Esophagus muscularis mucosa (tissue), 4 donors: ENCODE measurements around the gene GP1BA. TPM values are rescaled to one million over a fixed set of nuclear protein-coding genes. Genes with fewer than 3 reads are reported as not detected.

Source experiments
- DNase-seq: peaks from one replicate; pipeline ENCODE4 v3.0.0-alpha.2; 2017; ENCODE audit errors: extremely low spot score
- H3K27ac ChIP-seq, 4 donors: fragments of 200-600 bp; sonication (generic); replicated peaks in 1 of 4; 1 replicate in 3 of 4; 2 replicates in 1 of 4; pipeline ENCODE4 v1.5.1; 2016 to 2019; ENCODE audit warnings: mild to moderate bottlenecking in 1 of 4
- H3K27me3 ChIP-seq, 4 donors: fragments of 200-600 bp; sonication (generic); one replicate each; pipeline versions ENCODE4 v1.5.1 to v1.6.0; 2016 to 2019
- H3K36me3 ChIP-seq, 4 donors: fragments of 200-600 bp; sonication (generic); one replicate each; pipeline ENCODE4 v1.5.1; 2016 to 2019
- H3K4me1 ChIP-seq, 4 donors: fragments of 200-600 bp; sonication (generic); one replicate each; pipeline ENCODE4 v1.5.1; 2016 to 2019
- H3K4me3 ChIP-seq, 4 donors: fragments of 200-600 bp; sonication (generic); 1 replicate in 2 of 4; 2 replicates in 2 of 4; pipeline ENCODE4 v1.5.1; 2016 to 2019; ENCODE audit warnings: mild to moderate bottlenecking in 4 of 4, moderate library complexity in 1 of 4
- H3K9me3 ChIP-seq, 4 donors: fragments of 200-600 bp; sonication (generic); 1 replicate in 3 of 4; 2 replicates in 1 of 4; pipeline ENCODE4 v1.5.1; 2016 to 2019
- CTCF ChIP-seq, 3 experiments: fragments of 200-600 bp in 2 of 3; fragments of 450-650 bp in 1 of 3; sonication (generic) in 2 of 3; IDR thresholded peaks; one replicate each; pipeline ENCODE4 v1.5.1; 2017 to 2019; ENCODE audit warnings: antibody characterized with exemption in 3 of 3, mild to moderate bottlenecking in 2 of 3, moderate library complexity in 1 of 3
- EP300 ChIP-seq: sonication (generic); formaldehyde crosslinking; IDR thresholded peaks from one replicate; pipeline ENCODE4 v1.6.1; 2017; ENCODE audit warnings: antibody characterized with exemption
- POLR2A ChIP-seq: fragments of 450-650 bp; IDR thresholded peaks from one replicate; pipeline ENCODE4 v1.6.1; 2017; ENCODE audit warnings: antibody characterized with exemption, moderate library complexity, mild to moderate bottlenecking, low read depth
- POLR2AphosphoS5 ChIP-seq, 2 donors: sonication (generic); formaldehyde crosslinking; IDR thresholded peaks; one replicate each; pipeline ENCODE4 v1.6.1; 2017; ENCODE audit warnings: antibody characterized with exemption in 2 of 2
- WGBS: methylation state at CpG from one replicate; pipeline ENCODE4 v1.1.5; 2018; 5-methylcytosine and 5-hydroxymethylcytosine counted together
- intact Hi-C: fragments of 100-400 bp; cut with DNase I; formaldehyde crosslinking; loops from one replicate; pipeline ENCODE4 v1.15.1; 2023
- small RNA-seq, 3 donors: library from RNA; depleted of rRNA; stranded (forward); fragments of <200 nt; gene quantifications; one replicate each; pipeline ENCODE3, GENCODE V24; 2016
- total RNA-seq, 4 donors: library from RNA; depleted of rRNA; stranded (reverse); fragments of >200 nt; gene quantifications; one replicate each; pipeline versions ENCODE4 v1.1.0 to v1.2.1, GENCODE V29; 2016

Gene GP1BA
- total RNA-seq, 4 donors from 2014 or later: 0.33 TPM; not detected in 3

DNA sequence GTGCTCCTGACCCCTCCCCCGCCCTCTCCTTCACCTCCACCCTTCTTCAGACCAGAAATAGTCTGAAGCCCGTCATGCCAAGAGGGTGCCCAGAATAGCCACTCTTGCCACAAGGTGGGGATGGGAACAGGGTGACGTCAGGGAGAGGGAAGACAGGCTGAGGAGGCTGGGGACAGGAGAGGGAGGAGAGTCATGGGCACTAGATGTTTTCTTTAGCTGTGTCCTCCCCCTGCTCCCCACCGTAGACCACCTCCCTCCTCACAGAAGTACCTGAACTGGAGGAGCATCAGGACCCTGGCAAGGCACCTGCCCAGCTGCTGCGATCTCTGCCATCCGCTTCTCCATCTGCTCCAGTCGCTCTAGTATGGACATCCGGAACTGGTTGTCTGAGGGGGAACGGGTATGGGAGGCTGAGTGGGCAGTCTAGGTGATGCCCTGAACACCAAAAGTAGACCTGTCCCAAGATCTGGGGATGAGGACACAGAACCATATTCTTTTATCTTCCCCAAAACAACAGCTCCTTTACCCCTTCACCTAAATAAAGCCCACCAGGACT lies 42.1 kb downstream of the GP1BA start:
- TF ChIP-seq POLR2AphosphoS5 (IDR thresholded peaks at IDR 0.05) (no peak), EP300 (no peak), CTCF (IDR thresholded peaks at IDR 0.05) (no peak), POLR2A (no peak)
- no peak for DNase-seq
- Histone ChIP-seq H3K27me3 (no peaks in the 10 kb centered on the region), H3K9me3 (no peaks in the 10 kb centered on the region), H3K4me1 (peaks cover 18 to 28% (median 22%) of the 10 kb centered on the region in 4 donors), H3K4me3 (no peak overlapping the region), H3K27ac (peak overlapping the region; percentile 8 to 97 (median 44)), H3K36me3 (peaks cover 62 to 92% (median 83%) of the 10 kb centered on the region in 4 donors)
- intact Hi-C loops: no loop called here
- 78% methylated on average over 8 of the region's 9 CpGs for WGBS

- H3K36me3 ChIP-seq: peaks cover 54 to 91% (median 82%) of the 10 kb centered on the region in 4 donors
- DNase-seq: no peak
- H3K27ac ChIP-seq: no peak overlapping the region
- peaks cover under 1 to 19% (median 13%) of the 10 kb centered on the region in 4 donors for H3K4me1 ChIP-seq
- intact Hi-C loops: no loop called here
- no peak overlapping the region for H3K4me3 ChIP-seq
- H3K27me3 ChIP-seq: no peaks in the 10 kb centered on the region
- H3K9me3 ChIP-seq: no peaks in the 10 kb centered on the region
- no peak for TF ChIP-seq POLR2AphosphoS5 (IDR thresholded peaks at IDR 0.05)
- no peak for TF ChIP-seq CTCF (IDR thresholded peaks at IDR 0.05)
- TF ChIP-seq EP300: no peak
- no peak for TF ChIP-seq POLR2A
Observed at GRCh38 chr17:4978726-4979125, 46.6 kb downstream of the GP1BA start.

- intact Hi-C loops: loop anchor here (2.0 kb wide), 1 partner anchor 82 kb away; no protein-coding TSS in a partner anchor
- no peaks in the 10 kb centered on the region for H3K27me3 ChIP-seq
- H3K36me3 ChIP-seq: peaks cover 45 to 98% (median 89%) of the 10 kb centered on the region in 4 donors
- DNase-seq: no peak
- H3K4me1 ChIP-seq: peaks cover 2 to 17% (median 10%) of the 10 kb centered on the region in 4 donors
- H3K9me3 ChIP-seq: no peaks in the 10 kb centered on the region
- TF ChIP-seq POLR2A (no peak), POLR2AphosphoS5 (IDR thresholded peaks at IDR 0.05) (no peak), CTCF (IDR thresholded peaks at IDR 0.05) (peak; percentile 72 to 86 (median 83))
- 44% methylated on average over 6 of the region's 6 CpGs for WGBS
- H3K4me3 ChIP-seq: no peak overlapping the region
- H3K27ac ChIP-seq: peak overlapping the region in 1 of 4 donors; percentile 22
Observed at GRCh38 chr17:4980644-4981216, 48.7 kb downstream of the GP1BA start.

DNA sequence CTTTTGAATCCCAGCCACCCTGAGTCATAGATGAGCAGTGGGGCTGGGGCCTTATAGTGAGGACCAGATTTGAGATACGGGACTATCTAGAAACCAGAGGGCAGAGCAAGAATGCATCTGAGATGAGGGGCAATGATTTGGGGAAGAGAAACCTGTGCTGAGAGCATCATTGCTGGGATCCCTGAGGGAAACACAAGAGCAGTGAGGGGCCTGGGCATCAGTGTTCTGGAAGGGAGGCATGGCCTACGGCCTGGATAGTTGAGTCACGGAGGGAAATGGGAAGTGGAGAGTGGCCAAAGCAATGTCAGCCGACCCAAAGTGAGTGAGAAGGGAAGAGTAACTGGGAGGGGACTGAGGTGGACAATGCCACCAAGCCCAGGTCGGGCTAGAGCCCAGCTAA lies 50.2 kb downstream of the GP1BA start:
- Histone ChIP-seq H3K36me3 (peaks cover 29 to 85% (median 76%) of the 10 kb centered on the region in 4 donors), H3K4me1 (peaks cover 12 to 31% (median 23%) of the 10 kb centered on the region in 4 donors), H3K27ac (no peak overlapping the region), H3K9me3 (no peaks in the 10 kb centered on the region), H3K4me3 (no peak overlapping the region), H3K27me3 (no peaks in the 10 kb centered on the region)
- intact Hi-C loops: no loop called here
- no peak for TF ChIP-seq CTCF (IDR thresholded peaks at IDR 0.05)
- no peak for TF ChIP-seq POLR2A
- TF ChIP-seq POLR2AphosphoS5 (IDR thresholded peaks at IDR 0.05): no peak
- TF ChIP-seq EP300: no peak
- 64% methylated on average over 5 of the region's 5 CpGs for WGBS
- no peak for DNase-seq

Small RNAs within 50 kb of the gene (small RNA-seq; reads per million reads assigned to genes)
- gene MIR6864 (0 to 0.51 (median 0.25) reads per million in 3 donors), gene MIR6865 (0 reads per million in 3 donors)

Other genes with a start within 250 kb of the GP1BA start
- gene PELP1, start 228.1 kb upstream of the GP1BA start, total RNA-seq: 10 to 100 TPM; 17.0 to 35.0 (median 24.0) TPM
- gene ARRB2, start 221.6 kb upstream of the GP1BA start, total RNA-seq: 10 to 100 TPM; 25.4 to 41.4 (median 31.4) TPM
- 10 to 100 TPM; 23.3 to 36.4 (median 26.6) TPM for gene MED11, start 200.8 kb upstream of the GP1BA start, total RNA-seq
- under 1 TPM in 3 of 4 donors, not detected in 1; 0.23 to 0.50 (median 0.42) TPM for gene ZMYND15, start 192.4 kb upstream of the GP1BA start, total RNA-seq
- gene CXCL16, start 192.3 kb upstream of the GP1BA start, total RNA-seq: 10 to 100 TPM in 2 of 4 donors, 1 to 10 TPM in 2; 5.8 to 21.7 (median 9.4) TPM
- gene TM4SF5, start 160.4 kb upstream of the GP1BA start, total RNA-seq: not detected
- gene VMO1, start 145.9 kb upstream of the GP1BA start, total RNA-seq: 1 to 10 TPM in 3 of 4 donors, under 1 TPM in 1; 0.86 to 3.3 (median 2.6) TPM
- gene GLTPD2, start 143.3 kb upstream of the GP1BA start, total RNA-seq: not detected
- gene PSMB6, start 136.1 kb upstream of the GP1BA start, total RNA-seq: 100 to 1,000 TPM; 162 to 205 (median 190) TPM
- 10 to 100 TPM in 3 of 4 donors, 1 to 10 TPM in 1; 9.6 to 15.2 (median 12.0) TPM for gene PLD2, start 125.1 kb upstream of the GP1BA start, total RNA-seq
- gene MINK1, start 98.9 kb upstream of the GP1BA start, total RNA-seq: 10 to 100 TPM; 28.8 to 55.2 (median 38.8) TPM
- 1 to 10 TPM in 2 of 4 donors, under 1 TPM in 2; 0.32 to 1.5 (median 0.88) TPM for gene C17orf107, start 32.7 kb upstream of the GP1BA start, total RNA-seq
- gene CHRNE, start 29.2 kb upstream of the GP1BA start, total RNA-seq: 1 to 10 TPM in 1 of 4 donors, under 1 TPM in 2, not detected in 1; 0.13 to 1.2 (median 0.63) TPM
- 10 to 100 TPM; 38.8 to 73.4 (median 55.5) TPM for gene SLC25A11, start 7.8 kb downstream of the GP1BA start, total RNA-seq
- 10 to 100 TPM; 59.8 to 96.3 (median 69.5) TPM for gene RNF167, start 8.0 kb downstream of the GP1BA start, total RNA-seq
- gene PFN1, start 16.3 kb downstream of the GP1BA start, total RNA-seq: 1,000 to 10,000 TPM; 1,019 to 1,635 (median 1,341) TPM
- 1 to 10 TPM; 1.2 to 7.2 (median 2.1) TPM for gene ENO3, start 18.8 kb downstream of the GP1BA start, total RNA-seq
- gene SPAG7, start 35.5 kb downstream of the GP1BA start, total RNA-seq: 10 to 100 TPM; 45.5 to 74.7 (median 63.6) TPM
- 10 to 100 TPM; 24.0 to 48.2 (median 28.4) TPM for gene CAMTA2, start 55.4 kb downstream of the GP1BA start, total RNA-seq
- gene INCA1, start 65.2 kb downstream of the GP1BA start, total RNA-seq: 1 to 10 TPM; 1.3 to 4.6 (median 3.0) TPM
- 100 to 1,000 TPM; 157 to 251 (median 187) TPM for gene KIF1C, start 65.7 kb downstream of the GP1BA start, total RNA-seq
- gene SLC52A1, start 103.1 kb downstream of the GP1BA start, total RNA-seq: not detected
- 1 to 10 TPM; 4.1 to 6.2 (median 5.3) TPM for gene ZFP3, start 146.2 kb downstream of the GP1BA start, total RNA-seq
- gene ZNF232, start 179.6 kb downstream of the GP1BA start, total RNA-seq: 10 to 100 TPM in 2 of 4 donors, 1 to 10 TPM in 2; 8.4 to 12.5 (median 10.8) TPM
- gene USP6, start 183.8 kb downstream of the GP1BA start, total RNA-seq: 1 to 10 TPM in 1 of 4 donors, under 1 TPM in 2, not detected in 1; 0.06 to 2.9 (median 0.33) TPM